ENCODE measurements around the gene PLCD3.

Gene PLCD3

DNA sequence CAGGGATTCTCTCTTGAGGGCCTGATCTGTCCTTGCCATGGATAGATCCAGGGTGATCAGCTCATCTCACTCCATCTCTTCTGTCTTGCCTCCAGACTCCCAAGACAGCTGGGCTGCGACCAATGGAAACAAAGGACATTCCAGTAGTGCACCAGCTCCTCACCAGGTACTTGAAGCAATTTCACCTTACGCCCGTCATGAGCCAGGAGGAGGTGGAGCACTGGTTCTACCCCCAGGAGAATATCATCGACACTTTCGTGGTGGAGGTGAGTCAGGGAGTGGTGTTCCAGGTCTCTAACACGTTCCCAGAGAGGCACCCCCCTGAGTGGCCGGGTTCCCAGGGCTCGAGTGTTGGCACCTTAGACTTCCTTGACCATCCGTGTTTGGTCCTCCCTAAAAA lies 29.5 kb downstream of the PLCD3 start:
- TF ChIP-seq POLR2A (IDR thresholded peaks at IDR 0.05; ENCODE audit: low read length) = no peak
- TF ChIP-seq GATA1 (IDR thresholded peaks at IDR 0.05; ENCODE audit: low read depth, low read length) = no peak
- no peak for DNase-seq

DNA sequence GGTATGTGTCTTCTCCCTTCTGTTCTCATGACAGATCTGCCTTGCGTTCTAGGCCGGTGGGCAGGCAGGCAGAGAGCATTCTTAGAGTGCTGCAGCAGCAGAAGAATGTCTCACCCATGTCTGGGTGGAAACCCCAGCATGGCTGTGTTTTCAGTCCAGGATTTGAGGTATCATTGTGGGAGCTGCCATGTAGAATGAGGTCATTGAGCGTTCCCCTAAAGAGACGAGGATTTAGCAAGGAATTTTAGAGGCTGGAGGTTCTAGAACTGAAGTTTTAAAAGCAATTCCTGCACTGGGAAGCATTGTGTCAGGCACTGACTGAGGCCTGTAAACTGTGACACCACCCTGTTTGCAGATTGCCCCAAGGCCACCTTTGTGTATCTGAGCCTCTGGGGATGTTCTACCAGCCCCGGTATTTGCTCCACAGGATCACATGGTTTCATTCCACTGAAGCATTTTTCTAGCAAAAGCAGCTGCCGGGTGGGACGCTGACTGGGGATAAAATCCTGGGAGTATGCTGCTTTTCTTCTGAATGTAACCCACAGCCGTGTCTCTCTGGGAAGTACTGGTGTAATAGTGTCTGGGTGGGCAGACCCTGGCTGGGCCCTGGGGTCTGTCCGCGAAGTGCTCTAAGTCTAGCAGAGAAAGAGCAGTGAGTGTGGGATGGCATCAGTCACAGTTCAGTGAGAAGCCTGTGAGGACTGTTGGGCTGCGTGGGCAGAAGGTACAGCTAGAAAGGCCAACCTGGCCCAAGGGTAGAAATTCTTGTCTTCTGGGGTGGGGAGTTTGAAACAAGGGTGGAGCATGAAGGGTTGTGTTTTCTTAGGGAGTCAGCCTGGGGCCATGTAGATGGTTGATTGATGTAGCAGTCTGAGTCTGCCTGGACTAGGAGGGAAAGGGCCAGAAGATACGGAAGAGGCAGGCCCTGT lies 30.2 kb downstream of the PLCD3 start:
- TF ChIP-seq POLR2A (IDR thresholded peaks at IDR 0.05; ENCODE audit: low read length) = no peak
- TF ChIP-seq GATA1 (IDR thresholded peaks at IDR 0.05; ENCODE audit: low read depth, low read length) = no peak
- no peak for DNase-seq

GRCh38 chr17:45101546-45101882 lies 30.8 kb downstream of the PLCD3 start:
- no peak for TF ChIP-seq GATA1 (IDR thresholded peaks at IDR 0.05; ENCODE audit: low read depth, low read length)
- no peak for TF ChIP-seq POLR2A (IDR thresholded peaks at IDR 0.05; ENCODE audit: low read length)
- DNase-seq = no peak

DNA sequence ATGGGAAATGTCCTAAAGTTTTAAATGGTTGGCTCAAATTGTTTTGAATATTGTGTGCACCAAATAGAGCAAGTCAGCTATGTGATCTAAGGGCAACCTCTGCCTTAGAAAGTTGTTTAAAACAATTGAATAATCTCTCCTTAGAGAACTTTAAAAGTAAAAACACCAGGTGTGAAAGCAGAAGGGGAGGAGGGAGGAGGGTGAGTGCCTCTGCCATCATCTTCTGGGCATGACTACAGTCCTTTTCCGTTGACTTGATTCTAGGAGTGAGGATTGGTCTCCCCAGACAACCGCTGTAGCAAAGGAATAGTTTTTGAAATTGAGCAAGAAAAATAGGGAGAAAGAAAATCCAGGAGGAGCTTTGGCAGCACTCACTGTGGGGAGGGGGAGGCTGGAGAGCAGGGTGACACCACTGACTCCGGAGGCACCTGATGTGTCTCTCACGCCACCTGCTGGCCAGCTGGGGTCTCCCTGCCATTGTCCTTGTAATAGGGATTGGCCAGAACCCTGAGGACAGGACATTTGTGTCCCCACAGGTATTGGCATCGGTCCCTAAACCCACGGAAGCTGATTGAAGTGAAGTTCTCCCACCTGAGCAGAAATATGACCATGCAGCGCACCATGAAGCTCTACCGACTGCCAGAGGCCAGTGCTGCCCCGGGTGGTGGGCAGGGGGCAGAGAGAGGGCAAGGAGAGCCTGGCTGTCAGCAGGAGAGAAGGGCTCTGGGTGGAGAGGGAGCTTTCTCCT lies 33.3 kb downstream of the PLCD3 start:
- TF ChIP-seq GATA1 (IDR thresholded peaks at IDR 0.05; ENCODE audit: low read depth, low read length) = no peak
- TF ChIP-seq POLR2A (IDR thresholded peaks at IDR 0.05; ENCODE audit: low read length) = no peak
- DNase-seq = peak; percentile 68 to 82

DNA sequence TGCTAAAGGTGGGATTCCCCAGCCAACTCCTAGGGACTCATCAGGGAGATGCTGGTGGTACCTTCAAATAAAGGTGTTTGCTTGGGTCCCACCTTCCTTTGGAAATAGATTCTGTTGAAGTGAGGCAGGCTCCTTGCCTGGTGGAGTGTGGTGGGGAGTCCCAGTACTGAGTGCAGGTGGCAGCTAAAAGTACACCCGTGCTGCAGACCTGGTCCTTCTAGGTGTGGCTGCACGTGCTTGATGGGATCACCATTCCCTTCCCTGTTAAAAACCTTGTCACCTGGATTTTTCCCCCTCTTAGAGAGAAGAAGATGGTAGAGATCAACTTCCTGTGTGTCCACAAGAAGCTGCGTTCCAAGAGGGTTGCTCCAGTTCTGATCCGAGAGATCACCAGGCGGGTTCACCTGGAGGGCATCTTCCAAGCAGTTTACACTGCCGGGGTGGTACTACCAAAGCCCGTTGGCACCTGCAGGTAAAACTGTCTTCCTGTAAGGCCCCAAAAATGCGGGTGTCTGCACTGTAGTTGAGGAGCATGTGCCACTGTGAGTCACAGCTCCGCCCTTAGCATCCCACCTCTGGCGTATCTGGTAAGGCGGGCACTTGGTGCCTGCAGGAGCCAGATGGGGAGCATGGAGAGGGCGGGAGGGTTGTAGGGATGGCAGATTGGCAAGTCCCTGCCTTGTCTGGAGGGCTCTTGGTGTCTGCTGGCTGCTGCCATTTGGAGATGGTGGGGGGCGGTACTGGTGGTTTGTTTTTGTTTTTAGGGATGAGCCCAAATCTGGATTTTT lies 34.0 kb downstream of the PLCD3 start:
- TF ChIP-seq POLR2A (IDR thresholded peaks at IDR 0.05; ENCODE audit: low read length) = no peak
- no peak for DNase-seq

- DNase-seq = no peak
- TF ChIP-seq POLR2A (IDR thresholded peaks at IDR 0.05; ENCODE audit: low read length) = no peak
- TF ChIP-seq GATA1 (IDR thresholded peaks at IDR 0.05; ENCODE audit: low read depth, low read length) = no peak
Observed at GRCh38 chr17:45096926-45097325, 35.4 kb downstream of the PLCD3 start.

DNA sequence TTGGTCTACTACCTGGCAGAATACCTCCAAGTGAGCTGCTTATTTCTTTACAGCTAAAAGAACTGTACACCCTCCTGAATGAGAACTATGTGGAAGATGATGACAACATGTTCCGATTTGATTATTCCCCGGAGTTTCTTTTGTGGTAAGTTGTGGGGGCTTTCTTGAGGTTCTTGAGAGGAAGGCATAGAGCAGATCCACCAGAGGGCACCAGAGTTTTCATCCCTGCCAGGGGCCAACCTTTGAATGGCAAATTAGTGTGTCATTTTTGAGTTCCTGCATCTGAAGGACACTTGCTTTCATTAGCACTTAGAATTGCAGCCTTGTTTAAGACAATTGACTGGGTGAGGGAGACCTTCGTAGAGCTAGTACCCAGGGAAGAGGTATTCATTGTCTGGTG lies 36.2 kb downstream of the PLCD3 start:
- DNase-seq = peak; percentile 11 to 45
- TF ChIP-seq POLR2A (IDR thresholded peaks at IDR 0.05; ENCODE audit: low read length) (no peak), GATA1 (IDR thresholded peaks at IDR 0.05; ENCODE audit: low read depth, low read length) (no peak)

GRCh38 chr17:45093444-45094110 lies 38.7 kb downstream of the PLCD3 start:
- no peak for DNase-seq
- TF ChIP-seq POLR2A (IDR thresholded peaks at IDR 0.05; ENCODE audit: low read length) = no peak
- no peak for TF ChIP-seq GATA1 (IDR thresholded peaks at IDR 0.05; ENCODE audit: low read depth, low read length)

DNA sequence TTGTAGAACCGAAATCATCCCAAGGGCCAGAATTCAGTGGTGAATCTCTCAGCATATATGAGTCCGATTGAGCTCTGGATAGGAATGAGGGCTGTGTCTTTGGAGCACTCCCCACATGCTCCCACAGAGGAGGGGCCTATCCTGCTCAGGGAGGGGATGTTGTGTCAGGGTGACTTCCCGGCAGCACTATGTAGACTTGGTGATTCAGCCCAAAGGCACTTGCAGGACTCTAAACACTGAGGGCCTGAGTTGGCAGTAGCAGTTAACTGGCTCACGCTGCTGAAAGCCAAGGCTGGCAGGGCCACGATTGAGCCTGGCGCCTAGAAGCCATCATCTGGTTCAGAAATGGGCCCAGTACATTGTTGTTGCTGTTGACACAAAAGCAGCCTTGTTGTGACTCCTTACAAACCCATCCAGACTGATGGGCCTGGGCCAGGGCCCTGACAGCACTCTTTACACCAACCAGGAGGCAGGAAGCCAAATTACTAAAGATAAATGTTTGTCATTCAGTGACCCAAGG lies 39.3 kb downstream of the PLCD3 start:
- TF ChIP-seq POLR2A (IDR thresholded peaks at IDR 0.05; ENCODE audit: low read length) (no peak), GATA1 (IDR thresholded peaks at IDR 0.05; ENCODE audit: low read depth, low read length) (no peak)
- no peak for DNase-seq

DNA sequence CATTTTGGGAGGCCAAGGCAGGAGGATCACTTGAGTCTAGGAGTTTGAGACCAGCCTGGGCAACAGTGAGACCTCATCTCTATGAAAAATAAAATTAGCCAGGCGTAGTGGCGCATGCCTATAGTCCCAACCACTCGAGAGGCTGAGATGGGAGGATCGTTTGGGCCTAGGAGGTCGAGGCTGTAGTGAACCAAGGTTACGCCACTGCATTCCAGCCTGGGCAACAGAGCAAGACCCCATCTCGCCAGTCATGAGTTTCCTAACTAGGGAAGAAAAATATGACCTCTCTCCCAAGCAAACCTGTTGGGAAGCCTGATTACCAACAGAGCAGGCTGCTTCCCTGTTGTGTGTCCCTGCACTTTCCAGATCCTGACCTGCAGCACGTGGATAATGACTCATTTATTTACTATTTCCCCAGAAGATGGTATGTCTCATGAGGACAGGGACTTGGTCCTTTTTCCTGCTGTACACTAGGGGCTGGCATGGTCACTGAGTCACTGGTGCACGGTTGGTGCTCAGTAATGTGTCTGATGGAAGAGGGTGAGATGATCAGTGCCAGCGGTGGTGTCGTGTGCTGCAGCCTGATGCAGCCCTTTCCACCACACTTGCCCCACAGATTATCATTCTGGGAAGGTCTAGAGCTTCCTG lies 40.4 kb downstream of the PLCD3 start:
- DNase-seq = no peak
- TF ChIP-seq POLR2A (IDR thresholded peaks at IDR 0.05; ENCODE audit: low read length) (no peak), GATA1 (IDR thresholded peaks at IDR 0.05; ENCODE audit: low read depth, low read length) (no peak)

GRCh38 chr17:45090711-45091110 lies 41.6 kb downstream of the PLCD3 start:
- DNase-seq = no peak
- TF ChIP-seq POLR2A (IDR thresholded peaks at IDR 0.05; ENCODE audit: low read length) (no peak), GATA1 (IDR thresholded peaks at IDR 0.05; ENCODE audit: low read depth, low read length) (no peak)

DNA sequence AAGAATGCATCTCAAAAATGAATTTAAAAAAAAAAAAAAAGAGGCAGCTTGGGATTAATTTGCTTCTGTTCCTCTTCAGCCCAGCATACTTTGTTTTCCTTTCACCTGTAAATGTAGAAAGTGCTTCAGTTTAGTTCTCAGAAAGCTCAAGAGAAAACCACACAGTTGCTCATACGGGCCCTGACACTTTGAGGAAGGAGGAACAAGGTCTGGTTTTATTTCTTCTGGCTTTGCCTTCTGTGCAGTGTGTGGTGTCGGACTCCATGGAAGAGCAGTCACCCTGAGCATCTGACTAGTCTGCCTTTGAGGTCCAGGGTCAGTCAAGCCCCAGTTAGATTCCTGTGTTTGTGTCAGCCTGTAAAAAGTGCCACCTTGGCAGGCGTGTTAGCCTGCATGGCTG lies 43.6 kb downstream of the PLCD3 start:
- TF ChIP-seq GATA1 (IDR thresholded peaks at IDR 0.05; ENCODE audit: low read depth, low read length) (no peak), POLR2A (IDR thresholded peaks at IDR 0.05; ENCODE audit: low read length) (no peak)
- no peak for DNase-seq

DNA sequence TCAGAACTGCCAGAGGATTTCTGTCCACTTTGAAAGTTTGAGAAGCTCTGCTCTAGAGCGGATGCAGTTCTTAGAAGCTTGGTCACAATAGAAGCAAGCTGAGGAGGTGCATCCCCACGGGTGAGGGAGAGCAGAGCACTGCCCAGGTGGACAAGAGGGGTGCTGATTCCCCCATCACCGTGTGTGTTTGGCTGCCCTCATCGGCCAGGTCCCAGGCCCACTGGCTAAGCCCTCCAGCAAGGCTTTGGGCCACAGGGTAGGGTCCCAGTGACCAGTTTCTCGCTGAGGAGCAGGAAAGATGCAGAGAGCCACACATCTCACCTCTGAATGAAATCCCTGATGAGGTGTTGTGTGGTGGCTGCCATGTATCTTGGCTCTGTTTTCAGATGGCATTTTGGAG lies 44.3 kb downstream of the PLCD3 start:
- no peak for DNase-seq

More for the DNA sequence above, 44.3 kb downstream of the PLCD3 start:
- TF ChIP-seq POLR2A (IDR thresholded peaks at IDR 0.05; ENCODE audit: low read length) = no peak
- no peak for TF ChIP-seq GATA1 (IDR thresholded peaks at IDR 0.05; ENCODE audit: low read depth, low read length)
